IMR-90 (cell line): ENCODE measurements around the gene ZNF534.
"Not testable (repeated sequence)": the region's sequence is repeated elsewhere in the genome, so short reads cannot be mapped to it uniquely, and the experiment has no call there.

Experiments used
- CTCF ChIP-seq: conservative IDR thresholded peaks from 2 replicates; pipeline ENCODE4 v1.5.1; 2012; ENCODE audit warnings: mild to moderate bottlenecking, low read depth, low read length, improper control_type of control experiment
- POLR2A ChIP-seq: IDR thresholded peaks from 2 replicates; pipeline ENCODE4 v1.6.1; 2012; ENCODE audit warnings: mild to moderate bottlenecking, low read depth, low read length
- RAD21 ChIP-seq: IDR thresholded peaks from 2 replicates; pipeline ENCODE4 v1.6.1; 2012; ENCODE audit warnings: low read length, improper control_type of control experiment
- RCOR1 ChIP-seq: IDR thresholded peaks from 2 replicates; pipeline ENCODE4 v1.6.1; 2012; ENCODE audit warnings: mild to moderate bottlenecking, low read length, improper control_type of control experiment; ENCODE audit not compliant: insufficient replicate concordance
- RFX5 ChIP-seq: IDR thresholded peaks from 2 replicates; pipeline ENCODE4 v1.8.0; 2012; ENCODE audit warnings: low read depth, mild to moderate bottlenecking, low read length, moderate library complexity
- SMC3 ChIP-seq: fragments of 150-350 bp; IDR thresholded peaks from 2 replicates; pipeline ENCODE4 v1.6.1; 2016; ENCODE audit warnings: low read depth, mild to moderate bottlenecking, antibody characterized with exemption, low read length, moderate library complexity
- USF2 ChIP-seq: fragments of 150-350 bp; IDR thresholded peaks from 2 replicates; pipeline ENCODE4 v1.6.1; 2017; ENCODE audit warnings: mild to moderate bottlenecking, antibody characterized with exemption, low read length, low read depth

- TF ChIP-seq SMC3, CTCF, RCOR1, POLR2A, RAD21, RFX5, USF2: not testable (repeated sequence)
Observed at GRCh38 chr19:52500474-52500873, 71.5 kb downstream of the ZNF534 start.
